SK-N-DZ (cell line): ENCODE results near the gene IL1RAPL1.
"Not testable (repeated sequence)": the region's sequence is repeated elsewhere in the genome, so short reads cannot be mapped to it uniquely, and the experiment has no call there.

Experiments used
- DNase-seq: peaks from one replicate; pipeline ENCODE4 v3.0.0-alpha.2; 2015; ENCODE audit warnings: low spot score

The IL1RAPL1 gene

GRCh38 chrX:28773807-28774206 is 186.6 kb downstream of the IL1RAPL1 start:
- DNase-seq, result no peak

GRCh38 chrX:28787206-28787605 is 200.0 kb downstream of the IL1RAPL1 start:
- DNase-seq, result no peak

DNA sequence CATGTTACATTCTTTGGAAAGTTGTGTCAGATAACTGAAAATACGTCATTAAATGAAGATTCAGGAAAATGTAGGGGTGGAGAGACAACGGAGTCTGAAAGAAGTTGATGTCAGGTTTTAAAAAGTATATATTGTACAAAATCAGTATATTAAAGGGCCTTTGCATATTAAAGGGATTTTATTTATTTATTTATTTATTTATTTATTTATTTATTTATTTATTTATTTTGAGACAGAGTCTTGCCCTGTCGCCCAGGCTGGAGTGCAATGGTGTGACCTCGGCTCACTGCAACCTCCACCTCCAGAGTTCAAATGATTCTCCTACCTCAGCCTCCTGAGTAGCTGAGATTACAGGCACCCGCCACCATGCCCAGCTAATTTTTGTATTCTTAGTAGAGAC is 213.4 kb downstream of the IL1RAPL1 start:
- not testable (repeated sequence) for DNase-seq

DNA sequence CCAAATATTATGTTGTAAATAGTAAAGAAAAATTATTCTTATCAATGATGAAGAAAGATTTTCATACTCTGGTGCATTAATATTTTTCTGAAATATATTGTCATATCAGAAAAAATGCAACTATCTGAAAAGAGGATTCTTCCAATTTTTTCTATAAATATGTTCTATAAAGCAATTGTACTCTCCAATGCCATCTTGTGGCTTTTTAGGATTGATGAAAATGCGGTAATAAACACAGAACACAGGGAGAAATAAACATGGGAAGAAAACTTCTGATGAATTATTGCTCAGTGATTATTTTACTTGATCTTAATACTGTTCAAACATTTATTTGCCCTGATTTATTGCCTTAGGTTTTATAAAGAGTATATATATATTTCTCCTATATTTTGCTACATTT is 215.4 kb downstream of the IL1RAPL1 start:
- DNase-seq, result no peak

GRCh38 chrX:28835991-28836390 is 248.7 kb downstream of the IL1RAPL1 start:
- no peak for DNase-seq

- no peak for DNase-seq
Observed at GRCh38 chrX:28843817-28844216, 256.6 kb downstream of the IL1RAPL1 start.

DNA sequence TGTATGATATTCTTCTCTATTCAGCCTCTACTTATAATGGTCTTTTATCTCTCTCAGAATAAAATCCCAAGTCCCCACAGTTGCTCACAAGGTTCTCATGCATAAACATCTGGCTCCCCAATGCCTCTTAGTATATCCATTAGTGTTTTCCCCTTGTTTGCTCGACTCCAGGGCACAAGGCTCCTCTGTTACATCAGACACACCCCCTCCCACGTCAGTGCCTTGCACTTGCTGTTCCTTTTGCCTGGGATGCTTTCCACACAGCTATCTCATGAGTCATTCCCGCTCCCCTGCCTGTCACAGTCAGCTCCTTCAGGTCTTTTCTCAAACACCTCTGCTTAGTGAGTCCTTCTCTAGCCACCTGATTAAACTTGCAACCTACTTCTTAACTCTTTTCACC is 260.2 kb downstream of the IL1RAPL1 start:
- DNase-seq, result no peak

DNA sequence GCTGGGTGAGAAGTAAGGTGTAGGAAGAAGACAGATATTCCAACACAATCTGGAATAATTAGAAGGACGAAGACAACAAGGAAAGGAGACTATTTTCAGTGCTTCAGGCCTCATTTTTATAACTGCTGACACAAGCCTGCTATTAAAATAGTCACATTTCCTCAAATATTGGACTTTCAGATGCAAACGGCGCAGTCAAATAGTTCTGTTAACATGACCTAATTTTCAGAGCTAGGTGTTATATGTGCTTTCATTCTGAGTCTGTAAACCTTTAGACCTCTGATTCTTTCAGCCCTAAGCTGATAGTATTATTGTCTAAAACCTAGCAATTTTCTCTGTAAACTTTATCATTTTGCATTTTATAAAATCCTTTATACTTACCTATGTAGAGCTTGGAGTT is 261.5 kb downstream of the IL1RAPL1 start:
- DNase-seq, result no peak

- no peak for DNase-seq
Observed at GRCh38 chrX:28850955-28851354, 263.7 kb downstream of the IL1RAPL1 start.

DNA sequence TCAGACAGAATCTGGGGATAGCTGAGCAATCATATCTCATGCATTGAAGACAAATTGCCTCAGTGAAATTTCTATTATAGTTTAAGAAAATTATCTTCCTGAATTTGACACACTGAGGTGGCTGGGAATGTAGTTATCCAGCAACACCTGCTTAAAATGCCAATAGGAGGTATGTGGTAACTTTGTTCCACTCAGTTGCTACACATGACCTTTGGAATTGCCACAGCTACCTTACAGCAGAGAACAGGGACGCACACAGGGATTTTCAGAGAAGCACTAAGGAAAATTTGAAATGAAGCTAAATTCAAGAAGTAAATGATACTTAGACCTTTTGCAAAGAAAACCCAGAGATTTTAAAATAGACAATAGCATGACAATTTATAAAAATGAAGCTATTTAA is 264.6 kb downstream of the IL1RAPL1 start:
- DNase-seq, result no peak

DNA sequence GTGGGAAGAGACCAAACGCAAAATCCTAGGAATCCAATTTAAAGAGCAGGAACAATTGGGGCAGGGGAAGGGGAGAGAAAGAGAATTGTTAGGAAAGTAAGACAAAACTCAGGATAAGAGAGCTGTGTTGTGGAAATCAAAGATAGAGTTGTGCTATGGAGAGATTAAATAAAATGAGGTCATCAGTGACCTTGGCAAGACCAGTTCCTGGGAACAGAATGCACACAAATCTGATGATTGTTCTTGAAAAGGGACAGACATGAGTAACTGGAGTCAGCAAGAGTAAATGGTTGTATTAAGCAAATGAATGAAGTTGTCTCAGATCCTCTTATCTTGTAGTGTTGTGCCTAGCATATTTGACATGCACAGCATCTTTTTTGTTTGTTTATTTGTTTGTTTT is 267.4 kb downstream of the IL1RAPL1 start:
- no peak for DNase-seq

DNA sequence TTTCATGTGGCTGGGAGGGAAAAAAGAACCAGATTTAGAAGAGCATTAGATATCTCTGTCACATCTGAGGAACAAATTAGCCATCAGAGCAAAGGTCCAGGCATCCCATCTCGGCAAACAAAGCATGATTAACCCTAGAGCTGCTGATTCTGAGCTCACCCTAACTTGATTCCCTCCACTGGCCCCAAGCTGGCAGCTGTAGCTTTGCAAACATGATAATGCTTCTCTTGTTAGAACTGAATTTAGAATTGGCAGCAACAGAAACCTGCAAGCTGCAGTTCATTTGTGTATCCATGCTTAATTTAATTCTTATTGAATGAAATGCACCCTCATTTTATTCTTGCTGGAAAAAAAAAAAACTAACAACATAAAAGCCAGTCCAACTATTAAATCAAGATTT is 289.2 kb downstream of the IL1RAPL1 start:
- DNase-seq, result no peak

DNA sequence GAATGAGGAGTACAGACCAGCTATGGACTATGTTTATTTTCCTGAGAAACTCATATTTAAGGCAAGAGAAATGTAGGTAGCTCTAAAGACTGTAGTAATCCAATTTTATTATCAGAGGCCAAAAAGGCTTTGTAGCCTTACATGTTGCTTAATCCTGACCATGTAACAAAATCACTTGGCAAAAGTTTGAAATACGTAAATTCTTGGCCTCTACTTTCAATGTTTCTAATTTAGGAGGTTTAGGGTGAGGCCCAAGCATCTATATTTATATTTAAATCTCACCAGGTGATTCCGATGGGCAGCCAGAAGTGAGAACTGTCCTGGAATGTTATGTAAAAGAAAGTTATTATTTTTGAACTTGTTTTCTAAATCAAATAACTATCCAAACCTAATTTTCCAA is 289.7 kb downstream of the IL1RAPL1 start:
- DNase-seq, result no peak

DNA sequence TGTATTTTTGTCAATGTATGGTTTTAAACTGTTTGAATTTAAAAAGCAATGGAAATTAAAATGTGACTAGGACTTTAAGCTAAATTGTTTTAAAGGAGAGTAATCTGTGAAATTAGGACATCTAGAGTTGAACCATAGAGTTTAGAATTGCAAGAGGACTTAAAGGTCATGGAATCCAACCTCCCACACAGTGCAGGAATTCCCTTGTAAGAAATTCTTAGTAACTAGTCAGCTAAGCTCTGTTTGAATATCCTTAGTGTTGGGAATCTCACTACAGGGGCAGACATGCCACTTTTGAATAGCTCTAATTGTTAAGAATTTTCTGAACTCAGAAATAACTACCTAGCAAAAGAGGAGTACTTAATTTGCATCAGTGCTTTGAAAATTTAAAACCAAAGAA is 292.9 kb downstream of the IL1RAPL1 start:
- no peak for DNase-seq

DNA sequence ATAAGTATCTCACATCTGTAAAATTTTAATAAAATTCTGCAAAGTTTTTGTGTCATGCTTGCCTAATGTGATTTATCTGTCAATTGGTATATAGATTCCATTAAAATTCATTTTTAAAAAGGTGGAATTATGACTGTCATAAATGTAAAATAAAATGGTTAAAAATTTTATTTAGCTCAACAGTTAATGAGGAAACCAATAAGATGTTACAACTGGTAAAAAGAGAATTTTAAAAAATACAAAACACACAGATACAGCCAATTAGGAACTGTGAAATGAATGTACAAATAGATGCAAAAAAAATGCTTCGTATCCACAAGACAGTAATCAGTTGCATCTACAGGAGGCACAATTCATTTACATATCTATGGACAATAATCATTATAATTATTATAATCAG is 297.6 kb downstream of the IL1RAPL1 start:
- DNase-seq, result no peak

DNA sequence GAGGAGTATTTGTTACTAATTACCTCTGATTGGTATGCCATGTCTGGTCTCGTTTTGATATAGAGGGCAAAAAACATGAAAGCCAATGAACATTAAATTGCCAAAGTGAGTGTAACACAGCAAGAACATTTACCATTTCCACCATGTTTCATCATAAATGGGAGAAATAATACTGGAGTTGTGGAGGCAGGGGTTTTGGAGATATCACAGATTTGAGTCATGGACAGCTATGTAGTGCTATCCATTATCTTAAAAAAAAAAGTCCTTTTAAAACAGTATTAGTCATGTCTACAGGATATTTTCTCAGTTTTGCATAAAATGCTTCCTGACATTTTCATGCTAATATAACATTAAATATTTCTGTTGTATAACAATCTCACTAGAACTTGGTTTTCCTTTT is 301.2 kb downstream of the IL1RAPL1 start:
- DNase-seq, result no peak

GRCh38 chrX:28889591-28890090 is 302.4 kb downstream of the IL1RAPL1 start:
- no peak for DNase-seq

DNA sequence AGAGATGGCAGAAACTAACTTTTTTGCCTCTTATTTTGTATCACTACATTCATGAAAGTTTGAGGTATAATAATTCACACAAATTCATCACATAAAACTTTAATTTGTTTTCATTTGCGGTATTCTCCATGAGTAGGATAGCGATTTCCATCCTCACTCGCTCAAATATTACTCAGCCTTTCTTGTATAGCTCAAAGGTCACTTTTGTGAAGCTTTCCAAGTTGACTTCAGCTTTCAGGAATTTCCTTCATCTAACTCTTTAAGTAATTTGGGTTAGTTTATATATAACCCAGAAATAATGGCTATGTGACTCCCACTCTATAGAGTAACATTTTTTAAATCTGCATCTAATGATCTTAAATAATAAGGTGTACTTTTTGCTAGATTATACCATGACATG is 314.4 kb downstream of the IL1RAPL1 start:
- no peak for DNase-seq

DNA sequence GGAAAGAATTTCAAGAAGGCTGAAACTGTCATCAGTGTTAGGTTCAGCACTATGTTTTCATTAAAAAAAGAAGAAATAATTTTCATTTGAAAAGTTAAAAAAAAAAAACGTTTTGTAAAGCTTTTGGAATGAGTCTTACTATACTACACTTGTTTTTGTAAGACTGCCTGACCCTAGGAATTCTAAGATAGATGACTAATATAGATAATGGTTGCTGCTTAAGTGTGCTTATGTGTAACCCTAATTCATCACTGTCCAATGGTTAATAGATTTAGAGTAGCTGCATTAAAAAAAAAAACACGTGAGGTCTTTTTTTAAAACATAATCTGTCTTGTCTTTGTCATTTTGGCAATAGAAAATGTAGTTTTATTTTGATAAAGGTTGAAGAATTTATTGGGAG is 323.2 kb downstream of the IL1RAPL1 start:
- DNase-seq, result no peak

- no peak for DNase-seq
Observed at GRCh38 chrX:28920153-28920943, 333.1 kb downstream of the IL1RAPL1 start.

DNA sequence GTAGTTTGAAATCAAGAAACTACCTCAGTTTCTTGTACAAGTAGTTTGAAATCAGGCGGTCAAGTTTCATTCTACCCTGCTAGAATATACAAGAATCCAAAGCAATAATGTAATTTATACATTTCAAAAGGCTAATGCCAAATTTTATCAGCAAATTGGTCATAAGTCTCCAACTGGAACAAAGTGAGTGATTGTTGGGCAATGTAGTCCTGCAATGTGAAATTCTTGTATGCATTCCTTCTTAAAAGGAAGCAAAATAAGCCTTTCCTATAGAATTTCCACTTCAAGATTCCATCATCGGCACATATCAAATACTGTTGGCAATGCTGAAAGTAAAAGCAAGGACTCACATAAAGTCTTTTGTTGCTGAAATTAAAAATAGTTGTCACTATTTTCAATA is 334.9 kb downstream of the IL1RAPL1 start:
- DNase-seq, result no peak

GRCh38 chrX:28946846-28947245 is 359.6 kb downstream of the IL1RAPL1 start:
- DNase-seq, result no peak

DNA sequence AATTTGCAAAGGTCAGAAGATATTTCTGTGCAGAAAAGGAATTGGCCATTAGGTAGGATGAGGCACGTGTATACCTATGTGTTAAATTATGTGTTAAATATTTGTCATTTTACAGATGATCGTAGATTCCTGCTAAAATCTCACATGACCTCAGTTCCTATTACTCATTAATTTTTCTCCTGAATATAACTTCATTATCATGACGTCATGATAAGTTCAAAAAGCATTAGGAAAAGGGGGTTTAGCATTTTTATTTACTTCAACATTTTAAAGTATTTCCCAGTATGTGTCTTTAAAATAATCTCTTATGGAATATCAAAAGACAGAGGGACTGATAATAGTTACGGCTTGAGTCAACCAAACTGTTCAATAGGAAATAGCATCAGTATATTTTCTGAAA is 372.8 kb downstream of the IL1RAPL1 start:
- no peak for DNase-seq

DNA sequence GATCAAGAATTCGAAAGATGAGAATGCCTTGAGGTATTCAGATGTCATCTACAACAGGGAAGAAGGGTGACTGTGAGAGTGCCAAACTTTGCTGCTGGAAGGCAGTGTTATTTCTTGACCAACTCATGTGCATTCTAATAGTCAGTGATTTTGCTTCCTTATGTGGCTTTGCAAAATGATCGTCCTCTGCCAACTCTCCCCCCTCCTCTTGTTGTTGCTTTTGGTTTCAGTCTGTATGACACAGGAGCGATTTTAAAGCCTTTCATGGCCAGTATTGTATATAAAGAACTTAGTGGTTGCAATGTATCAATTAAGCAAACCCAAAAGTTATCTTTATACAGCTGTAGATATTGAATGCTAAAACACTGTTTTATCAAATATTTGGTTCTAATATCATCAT is 379.1 kb downstream of the IL1RAPL1 start:
- no peak for DNase-seq
